K562 treated with DMSO at 1 percent for 12 hours (cell line): ENCODE results near the gene GREB1. TPM values are rescaled to one million over a fixed set of nuclear protein-coding genes. Genes with fewer than 3 reads are reported as not detected.

ENCODE experiments used
- total RNA-seq: library from RNA; unstranded; fragments of 300-600 nt; gene quantifications from 2 replicates; pipeline ENCODE4 v1.2.3, GENCODE V29; 2022; ENCODE audit not compliant: insufficient read depth

GREB1 gene, protein sequence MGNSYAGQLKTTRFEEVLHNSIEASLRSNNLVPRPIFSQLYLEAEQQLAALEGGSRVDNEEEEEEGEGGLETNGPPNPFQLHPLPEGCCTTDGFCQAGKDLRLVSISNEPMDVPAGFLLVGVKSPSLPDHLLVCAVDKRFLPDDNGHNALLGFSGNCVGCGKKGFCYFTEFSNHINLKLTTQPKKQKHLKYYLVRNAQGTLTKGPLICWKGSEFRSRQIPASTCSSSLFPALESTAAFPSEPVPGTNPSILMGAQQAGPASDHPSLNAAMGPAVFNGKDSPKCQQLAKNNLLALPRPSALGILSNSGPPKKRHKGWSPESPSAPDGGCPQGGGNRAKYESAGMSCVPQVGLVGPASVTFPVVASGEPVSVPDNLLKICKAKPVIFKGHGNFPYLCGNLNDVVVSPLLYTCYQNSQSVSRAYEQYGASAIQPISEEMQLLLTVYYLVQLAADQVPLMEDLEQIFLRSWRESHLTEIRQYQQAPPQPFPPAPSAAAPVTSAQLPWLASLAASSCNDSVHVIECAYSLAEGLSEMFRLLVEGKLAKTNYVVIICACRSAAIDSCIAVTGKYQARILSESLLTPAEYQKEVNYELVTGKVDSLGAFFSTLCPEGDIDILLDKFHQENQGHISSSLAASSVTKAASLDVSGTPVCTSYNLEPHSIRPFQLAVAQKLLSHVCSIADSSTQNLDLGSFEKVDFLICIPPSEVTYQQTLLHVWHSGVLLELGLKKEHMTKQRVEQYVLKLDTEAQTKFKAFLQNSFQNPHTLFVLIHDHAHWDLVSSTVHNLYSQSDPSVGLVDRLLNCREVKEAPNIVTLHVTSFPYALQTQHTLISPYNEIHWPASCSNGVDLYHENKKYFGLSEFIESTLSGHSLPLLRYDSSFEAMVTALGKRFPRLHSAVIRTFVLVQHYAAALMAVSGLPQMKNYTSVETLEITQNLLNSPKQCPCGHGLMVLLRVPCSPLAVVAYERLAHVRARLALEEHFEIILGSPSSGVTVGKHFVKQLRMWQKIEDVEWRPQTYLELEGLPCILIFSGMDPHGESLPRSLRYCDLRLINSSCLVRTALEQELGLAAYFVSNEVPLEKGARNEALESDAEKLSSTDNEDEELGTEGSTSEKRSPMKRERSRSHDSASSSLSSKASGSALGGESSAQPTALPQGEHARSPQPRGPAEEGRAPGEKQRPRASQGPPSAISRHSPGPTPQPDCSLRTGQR (N-terminal part only)
- 0.82 and 1.1 TPM in 2 replicates for total RNA-seq

GRCh38 chr2:11533278-11534070, at the start of gene GREB1:
Gene GREB1 (plus strand): TSS chr2:11534045. CDS start chr2:11556615, 22,570 bp downstream.

DNA sequence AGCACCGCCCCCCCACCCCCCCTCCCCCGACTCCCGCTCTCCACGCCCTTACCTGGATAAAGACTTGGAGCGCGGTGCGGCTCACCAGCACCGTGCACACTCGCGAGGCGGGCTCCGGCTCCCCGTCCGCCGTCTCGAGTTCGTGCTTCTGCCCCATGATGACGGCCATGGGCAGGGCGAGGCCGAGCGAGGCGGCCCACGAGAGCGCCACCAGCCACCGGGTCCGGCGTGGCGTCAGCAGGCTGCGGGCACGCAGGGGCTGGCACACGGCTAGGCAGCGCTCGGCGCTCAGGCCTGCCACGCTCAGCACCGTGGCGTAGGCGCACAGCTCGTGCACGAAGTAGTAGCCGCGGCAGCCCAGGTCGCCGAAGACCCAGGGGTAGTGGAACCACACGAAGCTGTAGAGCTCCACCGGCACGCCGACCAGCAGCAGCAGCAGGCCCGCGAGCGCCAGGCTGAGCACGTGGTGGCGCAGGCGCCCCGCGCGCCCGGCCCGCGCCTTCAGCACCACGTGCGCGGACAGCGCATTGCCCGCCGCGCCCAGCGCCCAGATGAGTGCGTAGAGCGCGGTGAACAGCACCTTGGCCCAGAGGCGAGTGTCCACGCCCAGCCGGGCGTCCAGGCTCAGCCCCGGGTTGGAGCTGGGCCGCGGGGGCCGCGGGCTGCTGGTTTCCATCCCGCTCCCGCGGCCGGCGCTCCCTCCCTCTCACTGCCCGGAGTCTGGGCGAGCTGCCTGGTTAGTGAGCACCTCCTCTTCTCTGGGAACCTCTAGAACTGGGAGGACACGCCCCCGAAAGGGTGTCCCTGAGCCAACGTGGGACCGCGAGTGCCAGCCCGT, 135.8 kb downstream of the GREB1 start, which contains the start of gene NTSR2:
TSS of gene NTSR2 (minus strand) at position 742 of the 838 bp plus-strand sequence. CDS start at position 676, 66 bp downstream.

Other genes starting within 250 kb of the GREB1 start
- gene ROCK2, start 189.4 kb upstream of the GREB1 start, total RNA-seq: 2.5 and 13.9 TPM in 2 replicates
- gene E2F6, start 67.9 kb upstream of the GREB1 start, total RNA-seq: 17.0 and 28.9 TPM in 2 replicates
- gene NTSR2, start 136.2 kb downstream of the GREB1 start, total RNA-seq: not detected in 2 replicates
- gene LPIN1, start 212.6 kb downstream of the GREB1 start, total RNA-seq: 9.0 and 23.4 TPM in 2 replicates